ENCODE data around the gene HOXA9. TPM values are rescaled to one million over a fixed set of nuclear protein-coding genes. Genes with fewer than 3 reads are reported as not detected.

HOXA9 gene
- total and polyA plus RNA-seq, 8 donors = 0.25 to 68.1 TPM; not detected in 6

DNA sequence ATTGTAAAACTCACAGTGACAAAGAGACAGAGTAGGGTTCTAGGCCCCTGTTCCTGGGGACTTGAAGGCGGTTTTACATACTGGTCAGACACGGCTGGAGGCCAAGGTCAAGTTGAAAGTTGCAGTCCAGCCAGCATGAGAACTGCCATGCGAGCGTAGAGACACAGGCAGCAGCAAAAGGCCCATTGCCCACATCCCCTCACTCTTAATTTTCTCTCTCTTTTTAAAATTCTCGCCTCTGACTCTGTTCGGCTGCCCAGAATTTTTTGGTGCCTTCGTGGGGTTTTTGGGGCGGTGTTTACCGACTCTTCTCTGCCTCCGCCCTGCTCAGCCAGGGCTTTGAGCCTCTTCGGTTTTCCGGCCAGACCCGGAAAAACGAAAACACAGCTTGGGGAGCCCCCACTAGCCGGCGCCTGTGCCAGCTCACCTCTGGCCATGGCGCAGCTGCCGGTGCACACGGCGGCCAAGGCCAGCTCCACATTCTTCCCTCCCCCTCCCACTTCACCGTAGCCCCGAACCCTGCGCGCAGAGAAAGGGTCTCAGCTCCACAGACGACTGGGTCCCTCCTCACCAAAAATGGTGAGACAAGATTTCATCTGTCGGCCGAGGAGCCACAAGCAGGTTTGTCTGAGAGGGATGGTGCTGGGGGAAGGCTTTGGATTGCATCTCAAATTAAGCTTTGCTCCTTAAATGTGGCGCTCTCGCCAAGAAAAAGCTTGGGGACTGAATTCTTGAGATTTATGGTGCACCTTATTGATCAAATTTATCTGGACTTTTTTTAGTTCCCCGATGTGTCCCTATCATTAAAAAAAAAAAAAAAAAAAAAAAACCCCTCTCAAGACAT is 36.9 kb upstream of the HOXA9 start:
- Histone ChIP-seq H3K4me3 (no peak overlapping the region), H3K9me3 (peaks cover 0 to 7% (median 0%) of the 10 kb centered on the region in 4 donors), H3K27ac (no peak overlapping the region), H3K4me1 (peaks cover 39 to 61% (median 52%) of the 10 kb centered on the region in 4 donors), H3K27me3 (peaks cover 64 to 100% (median 96%) of the 10 kb centered on the region in 3 donors), H3K36me3 (no peaks in the 10 kb centered on the region)
- TF ChIP-seq POLR2AphosphoS5 (IDR thresholded peaks at IDR 0.05) (no peak), POLR2A (IDR thresholded peaks at IDR 0.05) (no peak), EP300 (IDR thresholded peaks at IDR 0.05) (no peak)
- TF ChIP-seq, protein P1, sequence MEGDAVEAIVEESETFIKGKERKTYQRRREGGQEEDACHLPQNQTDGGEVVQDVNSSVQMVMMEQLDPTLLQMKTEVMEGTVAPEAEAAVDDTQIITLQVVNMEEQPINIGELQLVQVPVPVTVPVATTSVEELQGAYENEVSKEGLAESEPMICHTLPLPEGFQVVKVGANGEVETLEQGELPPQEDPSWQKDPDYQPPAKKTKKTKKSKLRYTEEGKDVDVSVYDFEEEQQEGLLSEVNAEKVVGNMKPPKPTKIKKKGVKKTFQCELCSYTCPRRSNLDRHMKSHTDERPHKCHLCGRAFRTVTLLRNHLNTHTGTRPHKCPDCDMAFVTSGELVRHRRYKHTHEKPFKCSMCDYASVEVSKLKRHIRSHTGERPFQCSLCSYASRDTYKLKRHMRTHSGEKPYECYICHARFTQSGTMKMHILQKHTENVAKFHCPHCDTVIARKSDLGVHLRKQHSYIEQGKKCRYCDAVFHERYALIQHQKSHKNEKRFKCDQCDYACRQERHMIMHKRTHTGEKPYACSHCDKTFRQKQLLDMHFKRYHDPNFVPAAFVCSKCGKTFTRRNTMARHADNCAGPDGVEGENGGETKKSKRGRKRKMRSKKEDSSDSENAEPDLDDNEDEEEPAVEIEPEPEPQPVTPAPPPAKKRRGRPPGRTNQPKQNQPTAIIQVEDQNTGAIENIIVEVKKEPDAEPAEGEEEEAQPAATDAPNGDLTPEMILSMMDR (IDR thresholded peaks at IDR 0.05) = no peak
- no peak for DNase-seq
- 16 to 27% (median 19%) methylated on average over 29 to 30 of the region's 30 CpGs for WGBS, 5 donors
- intact Hi-C loops (cut with DNase I; ENCODE audit: low total_unique reads) = loop anchor here (10.0 kb wide), 3 partner anchors 373 to 813 kb away; no protein-coding TSS in a partner anchor

DNA sequence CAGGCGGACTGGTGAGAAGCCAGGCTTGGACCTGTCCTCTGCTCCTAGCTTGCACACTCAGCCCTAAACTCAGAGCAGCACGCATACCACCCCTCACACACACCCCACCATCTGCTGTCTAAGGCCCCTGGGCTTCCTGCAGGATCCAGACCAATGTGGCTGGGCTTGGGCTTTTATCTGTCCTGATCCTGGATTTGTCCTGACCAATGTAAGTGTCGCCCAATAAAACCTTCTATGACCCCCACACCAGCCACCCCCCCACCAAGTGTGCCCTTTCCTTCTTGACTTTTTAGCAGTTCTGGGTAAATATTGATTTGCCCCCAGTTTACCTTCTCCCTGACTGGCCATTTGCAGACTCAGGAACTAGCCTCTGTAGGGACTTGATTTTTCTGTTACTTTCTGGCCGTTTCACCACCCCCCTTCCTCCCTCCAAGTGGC is 36.3 kb upstream of the HOXA9 start:
- peak overlapping the region in 2 of 4 donors; percentile 5 to 50 for H3K4me3 ChIP-seq
- peaks cover 0 to 7% (median 0%) of the 10 kb centered on the region in 4 donors for H3K9me3 ChIP-seq
- H3K4me1 ChIP-seq = peaks cover 39 to 61% (median 52%) of the 10 kb centered on the region in 4 donors
- H3K36me3 ChIP-seq = no peaks in the 10 kb centered on the region
- 10 to 18% (median 11%) methylated on average over 4 of the region's 4 CpGs for WGBS, 5 donors
- peaks cover 63 to 100% (median 96%) of the 10 kb centered on the region in 3 donors for H3K27me3 ChIP-seq
- DNase-seq = no peak
- TF ChIP-seq EP300 (IDR thresholded peaks at IDR 0.05) = no peak
- TF ChIP-seq, protein P1 (IDR thresholded peaks at IDR 0.05) = no peak
- TF ChIP-seq POLR2A (IDR thresholded peaks at IDR 0.05) = no peak
- intact Hi-C loops (cut with DNase I; ENCODE audit: low total_unique reads) = loop anchor here (10.0 kb wide), 3 partner anchors 373 to 813 kb away; no protein-coding TSS in a partner anchor
- H3K27ac ChIP-seq = no peak overlapping the region

DNA sequence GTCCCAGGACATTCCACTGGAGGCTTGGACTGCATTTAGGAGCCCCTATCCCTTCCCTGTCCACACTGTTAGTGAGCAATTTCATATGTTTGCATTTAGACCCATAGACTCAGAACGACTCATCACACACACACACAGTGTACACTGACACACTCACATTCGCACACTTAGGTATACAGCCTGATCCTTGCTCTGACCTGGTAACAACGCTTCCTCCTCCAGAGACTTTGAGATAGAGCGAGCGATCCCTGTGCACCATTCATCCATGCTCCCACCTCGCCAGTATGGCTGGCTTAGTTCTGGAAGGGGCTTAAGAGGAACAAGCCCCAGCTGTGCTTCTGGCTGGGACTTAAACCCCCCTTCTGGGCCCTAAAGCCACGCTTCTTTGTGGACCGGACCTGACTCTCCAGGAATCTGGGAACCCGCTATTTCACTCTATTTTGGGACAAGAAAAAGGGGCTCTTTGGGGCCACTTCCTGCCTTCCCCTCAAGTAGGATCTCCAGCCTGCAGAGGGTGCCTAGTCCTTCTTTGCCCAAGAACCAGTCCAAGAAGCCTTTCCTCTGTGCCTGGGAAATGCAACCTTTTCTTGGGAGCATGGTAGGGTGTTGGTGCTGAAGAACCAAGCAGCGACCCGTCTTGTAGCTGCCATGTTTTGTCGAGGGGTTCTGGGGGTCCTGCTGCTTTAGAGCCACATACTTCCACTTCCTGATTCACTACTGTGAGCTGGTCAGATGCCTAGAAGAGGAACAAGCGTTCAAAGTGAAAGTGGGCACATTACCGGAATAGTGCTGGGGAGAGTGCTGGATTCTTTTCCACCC is 35.6 kb upstream of the HOXA9 start:
- 8 to 11% (median 9%) methylated on average over 14 of the region's 14 CpGs for WGBS, 5 donors
- Histone ChIP-seq H3K27ac (no peak overlapping the region), H3K4me3 (peak overlapping the region in 2 of 4 donors; percentile 5 to 50), H3K9me3 (peaks cover 0 to 7% (median 0%) of the 10 kb centered on the region in 4 donors), H3K36me3 (no peaks in the 10 kb centered on the region), H3K4me1 (peaks cover 39 to 67% (median 54%) of the 10 kb centered on the region in 4 donors), H3K27me3 (peaks cover 57 to 100% (median 95%) of the 10 kb centered on the region in 3 donors)
- intact Hi-C loops (cut with DNase I; ENCODE audit: low total_unique reads) = loop anchor here (10.0 kb wide), 3 partner anchors 374 to 814 kb away; no protein-coding TSS in a partner anchor
- TF ChIP-seq POLR2AphosphoS5 (IDR thresholded peaks at IDR 0.05) (no peak), POLR2A (IDR thresholded peaks at IDR 0.05) (no peak), EP300 (IDR thresholded peaks at IDR 0.05) (no peak)
- TF ChIP-seq, protein P1 (IDR thresholded peaks at IDR 0.05) = no peak
- DNase-seq = no peak

Measured in stomach (tissue), 9 donors.